NB4 (cell line): ENCODE measurements around the gene IRF1.
A peak's percentile ranks its signal among the peaks of the same experiment; 100 is the strongest.

ENCODE experiments used
- DNase-seq: peaks from one replicate; pipeline ENCODE4 v3.0.0; 2010; ENCODE audit warnings: low read depth
- H3K4me3 ChIP-seq: one replicate; pipeline ENCODE4 v1.5.1; 2011; ENCODE audit warnings: mild to moderate bottlenecking, low read depth, low read length, moderate library complexity
- CTCF ChIP-seq: IDR thresholded peaks from one replicate; pipeline ENCODE4 v1.5.1; 2012; ENCODE audit warnings: low read depth, low read length
- MAX ChIP-seq: IDR thresholded peaks from 2 replicates; pipeline ENCODE4 v1.6.1; 2011; ENCODE audit warnings: low read depth, low read length
- MYC ChIP-seq: IDR thresholded peaks from 2 replicates; pipeline ENCODE4 v1.6.1; 2011; ENCODE audit warnings: low read depth, low read length
- POLR2A ChIP-seq: IDR thresholded peaks from 2 replicates; pipeline ENCODE4 v1.6.1; 2011; ENCODE audit warnings: mild to moderate bottlenecking; ENCODE audit not compliant: insufficient read length; ENCODE audit errors: extremely low read depth

The IRF1 gene

GRCh38 chr5:132490484-132491367 lies at the start of gene IRF1:
Gene IRF1, minus strand, starts transcription at chr5:132490773. Its CDS starts 1,295 bp downstream, at chr5:132489478.
- DNase-seq: peak; percentile 97
- peak within 1 kb of the TSS; percentile 85 for H3K4me3 ChIP-seq
- TF ChIP-seq CTCF (no peak), MYC (peak; percentile 49), MAX (no peak), POLR2A (peak; percentile 91)

DNA sequence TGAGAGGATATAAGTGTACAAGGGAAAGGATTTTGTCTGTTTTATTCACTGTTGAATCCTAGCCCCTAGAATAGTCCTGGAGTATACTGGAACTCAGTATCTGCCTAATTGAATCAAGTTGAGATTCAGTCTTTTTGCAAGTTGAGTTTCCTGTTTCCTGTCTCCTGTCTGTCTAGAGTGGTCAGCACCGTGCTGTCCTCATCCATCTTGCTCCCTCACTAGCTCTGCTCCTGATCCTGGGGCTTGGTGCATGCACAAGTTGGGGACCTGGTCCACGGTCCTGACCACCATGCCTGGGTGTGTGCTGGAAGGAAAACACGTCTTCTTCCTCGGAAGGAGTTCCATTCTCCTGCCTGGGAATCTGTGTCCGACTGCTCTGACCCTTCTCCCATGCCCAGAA lies 49.6 kb upstream of the IRF1 start:
- H3K4me3 ChIP-seq: no peak overlapping the region
- TF ChIP-seq POLR2A: no peak
- no peak for TF ChIP-seq MAX
- no peak for TF ChIP-seq CTCF
- no peak for TF ChIP-seq MYC
- no peak for DNase-seq

DNA sequence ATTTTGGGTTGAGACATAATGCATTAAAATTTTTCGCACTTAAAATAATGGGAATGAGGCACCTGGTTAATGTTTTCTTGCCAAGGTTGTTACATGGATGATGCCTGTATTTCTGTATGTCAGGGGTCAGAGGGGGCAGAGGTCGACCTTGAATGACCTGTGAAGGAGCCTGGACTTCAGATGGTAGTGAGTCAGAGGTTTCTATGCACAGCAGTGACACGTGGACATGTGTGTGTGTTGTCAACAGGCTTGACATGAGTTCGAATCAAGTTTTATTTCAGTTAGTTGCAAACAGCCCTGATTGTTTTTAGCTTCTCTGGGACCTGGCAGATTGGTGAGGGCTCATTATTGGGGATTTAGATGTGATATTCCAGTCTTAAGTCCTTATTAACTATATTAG lies 49.1 kb upstream of the IRF1 start:
- no peak for DNase-seq
- H3K4me3 ChIP-seq: no peak overlapping the region
- TF ChIP-seq MAX: no peak
- TF ChIP-seq MYC: no peak
- no peak for TF ChIP-seq CTCF
- TF ChIP-seq POLR2A: no peak

- TF ChIP-seq POLR2A: no peak
- TF ChIP-seq CTCF: no peak
- no peak overlapping the region for H3K4me3 ChIP-seq
- no peak for DNase-seq
Observed at GRCh38 chr5:132530946-132531345, 40.4 kb upstream of the IRF1 start.

DNA sequence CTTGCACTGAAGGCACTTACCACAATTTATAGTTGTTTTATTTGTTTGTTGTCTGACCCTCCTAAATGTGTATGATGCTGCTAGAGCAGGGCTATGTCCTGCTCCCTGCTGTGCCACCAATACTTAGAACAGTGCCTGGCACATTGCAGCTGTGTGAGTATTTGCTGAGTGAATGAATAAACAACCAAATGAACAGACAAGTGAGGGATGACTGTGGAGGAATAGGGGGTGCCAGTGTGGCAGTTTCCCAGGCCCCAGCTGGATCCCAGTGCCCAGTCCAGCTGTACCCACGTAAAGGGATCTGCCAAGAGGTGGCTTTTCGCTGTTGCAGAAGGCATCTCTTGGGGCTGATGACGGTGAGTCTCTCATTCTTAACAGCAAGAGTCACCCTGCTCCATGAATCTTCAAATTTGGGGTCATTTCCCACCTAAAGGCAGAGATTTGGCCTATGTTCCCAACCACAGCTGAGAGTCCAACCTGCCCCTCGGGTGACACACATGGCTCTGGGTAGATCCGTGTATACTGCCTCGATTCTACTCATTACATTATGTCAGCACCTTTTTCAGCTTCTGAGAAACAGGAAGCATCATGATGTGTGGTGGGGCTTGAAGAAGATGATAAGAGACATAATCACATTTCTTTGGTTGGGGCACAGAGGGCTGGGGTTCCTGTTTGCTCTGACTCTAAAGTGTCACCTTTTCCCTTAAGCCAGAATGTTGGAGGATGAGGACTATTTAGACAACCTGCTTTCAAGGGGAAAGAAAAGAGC lies 38.5 kb upstream of the IRF1 start:
- no peak overlapping the region for H3K4me3 ChIP-seq
- peak; percentile 32 for DNase-seq
- no peak for TF ChIP-seq MAX
- no peak for TF ChIP-seq MYC
- TF ChIP-seq CTCF: no peak
- no peak for TF ChIP-seq POLR2A
